H1 (cell line): ENCODE data around the gene BCL11A. TPM values are rescaled to one million over a fixed set of nuclear protein-coding genes. Genes with fewer than 3 reads are reported as not detected.

Experiments used
- CTCF ChIA-PET: fragments of 300-600 bp; sonication (Branson Sonifier 250); formaldehyde crosslinking; loops from one replicate; lab custom pipeline; 2021; ENCODE audit not compliant: partially characterized antibody; lab: Charles Lee
- POLR2A ChIA-PET: fragments of 300-600 bp; sonication (Branson Sonifier 250); formaldehyde crosslinking; loops from one replicate; lab custom pipeline; 2021; ENCODE audit warnings: inconsistent platforms; ENCODE audit not compliant: partially characterized antibody; lab: Charles Lee
- DNase-seq, 2 experiments: peaks; one replicate each; pipeline versions ENCODE4 v3.0.0 to v3.0.0-alpha.2; 2010 to 2022; ENCODE audit warnings: low spot score in 2 of 2, low read depth in 1 of 2, mixed read lengths in 1 of 2
- FAIRE-seq: peaks from 2 replicates; lab custom pipeline; 2011; peaks lifted over from hg19 to GRCh38; lab: Jason Lieb, UNC
- H2AFZ ChIP-seq: 2 replicates; pipeline ENCODE4 v1.8.1; 2012; ENCODE audit warnings: low read length, inconsistent platforms
- H2AK5ac ChIP-seq: 2 replicates; pipeline ENCODE4 v1.6.1; 2013; ENCODE audit warnings: low read depth, low read length
- H2BK120ac ChIP-seq: replicated peaks from 2 replicates; pipeline ENCODE3; 2013; ENCODE audit warnings: low read depth, low read length, inconsistent platforms
- H2BK12ac ChIP-seq: 2 replicates; pipeline ENCODE4 v1.6.1; 2013; ENCODE audit warnings: low read depth, low read length
- H2BK15ac ChIP-seq: 2 replicates; pipeline ENCODE4 v1.6.1; 2013; ENCODE audit warnings: low read length
- H2BK20ac ChIP-seq: 2 replicates; pipeline ENCODE4 v1.6.1; 2013; ENCODE audit warnings: low read length
- H2BK5ac ChIP-seq: 2 replicates; pipeline ENCODE4 v1.6.1; 2013; ENCODE audit warnings: low read depth, low read length
- H3K14ac ChIP-seq: 2 replicates; pipeline ENCODE4 v1.6.1; 2013; ENCODE audit warnings: inconsistent platforms; ENCODE audit not compliant: insufficient read length
- H3K18ac ChIP-seq: 2 replicates; pipeline ENCODE4 v1.6.1; 2013; ENCODE audit warnings: low read length; ENCODE audit errors: extremely low read depth
- H3K23ac ChIP-seq: 2 replicates; pipeline ENCODE4 v1.6.1; 2013; ENCODE audit warnings: inconsistent platforms; ENCODE audit not compliant: insufficient read length
- H3K23me2 ChIP-seq: 2 replicates; pipeline ENCODE4 v1.6.1; 2013; ENCODE audit warnings: low read depth, low read length
- H3K27ac ChIP-seq: 2 replicates; pipeline ENCODE4 v1.6.1; 2011; ENCODE audit warnings: low read depth, low read length, inconsistent platforms
- H3K27me3 ChIP-seq, 4 experiments: replicated peaks in 1 of 4; 1 replicate in 1 of 4; 2 replicates in 3 of 4; pipeline versions ENCODE4 v1.6.1 to v1.8.1; 2011 to 2013; ENCODE audit warnings: low read length in 3 of 4, mild to moderate bottlenecking in 3 of 4, inconsistent platforms in 2 of 4, mixed read lengths in 2 of 4, moderate library complexity in 1 of 4; ENCODE audit not compliant: control insufficient read depth in 3 of 4, insufficient read depth in 3 of 4; ENCODE audit errors: extremely low read depth in 1 of 4
- H3K36me3 ChIP-seq, 4 experiments: 2 replicates each; pipeline versions ENCODE4 v1.6.1 to v1.8.1; 2011 to 2013; ENCODE audit warnings: mild to moderate bottlenecking in 4 of 4, low read length in 3 of 4, moderate library complexity in 2 of 4, control low read depth in 1 of 4, inconsistent platforms in 1 of 4; ENCODE audit not compliant: insufficient read depth in 4 of 4, control insufficient read depth in 2 of 4
- H3K4ac ChIP-seq: replicated peaks from 2 replicates; pipeline ENCODE3; 2013; ENCODE audit warnings: low read length, low read depth, mixed read lengths, inconsistent platforms; ENCODE audit not compliant: insufficient read length
- H3K4me1 ChIP-seq, 4 experiments: replicated peaks in 1 of 4; 1 replicate in 1 of 4; 2 replicates in 3 of 4; pipeline versions ENCODE4 v1.6.1 to v1.8.1; 2011 to 2013; ENCODE audit warnings: low read length in 3 of 4, inconsistent platforms in 2 of 4, mixed read lengths in 1 of 4; ENCODE audit not compliant: insufficient read depth in 4 of 4, control insufficient read depth in 3 of 4
- H3K4me2 ChIP-seq, 2 experiments: 2 replicates each; pipeline versions ENCODE4 v1.6.1 to v1.8.1; 2011 to 2013; ENCODE audit warnings: low read depth in 2 of 2, low read length in 2 of 2, control low read depth in 1 of 2, inconsistent platforms in 1 of 2, mild to moderate bottlenecking in 1 of 2; ENCODE audit not compliant: insufficient read depth in 1 of 2
- H3K4me3 ChIP-seq, 4 experiments: fragments of 200-600, 300-600 bp in 1 of 4; sonication (generic), shearing (Covaris generic), sonication (Bioruptor Twin) in 1 of 4; 2 replicates each; pipeline versions ENCODE4 v1.5.1 to v1.8.1; 2011 to 2016; ENCODE audit warnings: low read length in 4 of 4, low read depth in 3 of 4, control low read depth in 2 of 4, inconsistent platforms in 2 of 4, mild to moderate bottlenecking in 2 of 4, mixed read lengths in 1 of 4, moderate library complexity in 1 of 4; ENCODE audit not compliant: insufficient read depth in 2 of 4; ENCODE audit errors: extremely low read depth in 1 of 4
- H3K56ac ChIP-seq: replicated peaks from 2 replicates; pipeline ENCODE3; 2013; ENCODE audit warnings: low read depth, mild to moderate bottlenecking, mixed read lengths, low read length, inconsistent platforms; ENCODE audit not compliant: insufficient read length
- H3K79me1 ChIP-seq: 2 replicates; pipeline ENCODE4 v1.6.1; 2013; ENCODE audit warnings: low read depth, low read length, control low read depth
- H3K79me2 ChIP-seq, 2 experiments: 2 replicates each; pipeline versions ENCODE4 v1.6.1 to v1.8.1; 2012 to 2013; ENCODE audit warnings: low read length in 2 of 2, mild to moderate bottlenecking in 2 of 2, inconsistent platforms in 1 of 2; ENCODE audit not compliant: insufficient read depth in 2 of 2, control insufficient read depth in 1 of 2
- H3K9ac ChIP-seq, 4 experiments: replicated peaks in 1 of 4; 1 replicate in 1 of 4; 2 replicates in 3 of 4; pipeline versions ENCODE4 v1.6.1 to v1.8.1; 2011 to 2013; ENCODE audit warnings: low read depth in 3 of 4, low read length in 3 of 4, control low read depth in 2 of 4, mild to moderate bottlenecking in 2 of 4, moderate library complexity in 2 of 4, inconsistent platforms in 1 of 4; ENCODE audit errors: extremely low read depth in 1 of 4
- H3K9me3 ChIP-seq, 2 experiments: 2 replicates each; pipeline versions ENCODE4 v1.6.1 to v1.8.1; 2012 to 2013; ENCODE audit warnings: mild to moderate bottlenecking in 2 of 2, moderate library complexity in 2 of 2, control low read depth in 1 of 2, inconsistent platforms in 1 of 2, low read depth in 1 of 2, low read length in 1 of 2, mixed read lengths in 1 of 2; ENCODE audit not compliant: insufficient read depth in 2 of 2
- H4K20me1 ChIP-seq, 2 experiments: replicated peaks in 1 of 2; 2 replicates each; pipeline versions ENCODE3 to v1.8.1; 2011 to 2013; ENCODE audit warnings: inconsistent platforms in 2 of 2, low read length in 2 of 2, mild to moderate bottlenecking in 1 of 2; ENCODE audit not compliant: insufficient read depth in 2 of 2, control insufficient read depth in 1 of 2
- H4K5ac ChIP-seq: 2 replicates; pipeline ENCODE4 v1.6.1; 2013; ENCODE audit warnings: low read length, low read depth, mixed read lengths, inconsistent platforms; ENCODE audit not compliant: insufficient read length
- H4K8ac ChIP-seq: 2 replicates; pipeline ENCODE4 v1.8.0; 2013; ENCODE audit warnings: mild to moderate bottlenecking, moderate library complexity, low read length, inconsistent platforms; ENCODE audit not compliant: insufficient read depth; ENCODE audit errors: extremely low read depth
- H4K91ac ChIP-seq: replicated peaks from 2 replicates; pipeline ENCODE3; 2013; ENCODE audit warnings: low read length, mixed read lengths, inconsistent platforms; ENCODE audit not compliant: insufficient read length
- ASH2L ChIP-seq: fragments of 200-600, 300-600 bp; sonication (generic); IDR thresholded peaks from one replicate; pipeline ENCODE4 v1.7.1; 2017; ENCODE audit warnings: low read length
- ATF2 ChIP-seq: IDR thresholded peaks from 2 replicates; pipeline ENCODE4 v1.6.1; 2012; ENCODE audit warnings: low read length, inconsistent platforms
- CBX8 ChIP-seq: fragments of 300-800, 300-1000 bp; sonication (generic); IDR thresholded peaks from 2 replicates; pipeline ENCODE4 v1.7.1; 2016; ENCODE audit warnings: low read depth, low read length, borderline replicate concordance
- KDM5A ChIP-seq: fragments of 200-600 bp; IDR thresholded peaks from 2 replicates; pipeline ENCODE4 v1.7.1; 2012; ENCODE audit warnings: mild to moderate bottlenecking, low read length, inconsistent platforms, mixed read lengths
- RFX5 ChIP-seq: IDR thresholded peaks from 2 replicates; pipeline ENCODE4 v1.6.1; 2011; ENCODE audit warnings: low read depth, low read length, improper control_type of control experiment, borderline replicate concordance
- TAF7 ChIP-seq: optimal IDR thresholded peaks from 2 replicates; pipeline ENCODE3; 2011; ENCODE audit warnings: low read depth, mild to moderate bottlenecking, inconsistent platforms, low read length, moderate library complexity, borderline replicate concordance
- TCF12 ChIP-seq: IDR thresholded peaks from 2 replicates; pipeline ENCODE4 v1.6.1; 2011; ENCODE audit warnings: low read depth, mild to moderate bottlenecking, low read length
- WGBS, 2 experiments: shearing (Covaris generic) in 1 of 2; methylation state at CpG; one replicate each; pipeline versions ENCODE4 v1.1.6 to v1.1.7; 2013 to 2015; ENCODE audit warnings: low lambda C conversion rate in 2 of 2, mixed read lengths in 2 of 2, inconsistent platforms in 1 of 2, low coverage in 1 of 2, missing lambda C conversion rate in 1 of 2; ENCODE audit not compliant: insufficient replicate concordance in 2 of 2, insufficient coverage in 1 of 2, insufficient read length in 1 of 2; ENCODE audit errors: extremely low coverage in 1 of 2, missing lambda C conversion rate in 1 of 2; 5-methylcytosine and 5-hydroxymethylcytosine counted together
- polyA plus RNA-seq, 7 experiments: library from polyadenylated mRNA; depleted of rRNA in 3 of 7; stranded (reverse) in 5 of 7; unstranded in 2 of 7; fragments of >200 nt in 5 of 7; fragments of 200-250 nt in 2 of 7; gene quantifications; 1 replicate in 5 of 7; 2 replicates in 1 of 7; 4 replicates in 1 of 7; pipeline versions ENCODE4 v1.2.1 to v1.2.3, GENCODE V29; 2011 to 2013; ENCODE audit warnings: missing spikeins in 2 of 7, mixed read lengths in 2 of 7
- total RNA-seq: library from RNA; stranded (reverse); fragmentation: NEBNext Ultra II Directional; extraction: Animal tissue kit (Norgen Biotek cat#: 25700); gene quantifications from 2 replicates; pipeline ENCODE4 v1.2.1, GENCODE V29; 2021

BCL11A gene
- total and polyA plus RNA-seq, 2 of the 8 experiments (the other 6 are each of a cell fraction or from before 2014, with no cell fraction given): 11.9 to 59.3 TPM

- H2BK20ac ChIP-seq: no peak overlapping the region
- H4K20me1 ChIP-seq: no peaks in the 10 kb centered on the region
- H2BK5ac ChIP-seq: no peak overlapping the region
- no peak for DNase-seq
- no peak overlapping the region for H3K18ac ChIP-seq
- H2BK15ac ChIP-seq: no peak overlapping the region
- no peak overlapping the region for H2AFZ ChIP-seq
- H3K23ac ChIP-seq: no peak overlapping the region
- CTCF ChIA-PET: interaction anchor here (1.4 kb wide), 1 partner anchor 31 kb away, joined by 3 read pairs; no protein-coding TSS in a partner anchor
- no peak overlapping the region for H2BK12ac ChIP-seq
- peaks cover 3% of the 10 kb centered on the region; the same call in 1 of the 2 replicates for H3K23me2 ChIP-seq
- H3K36me3 ChIP-seq: no peaks in the 10 kb centered on the region
- peak overlapping the region; percentile 55 for H4K91ac ChIP-seq
- TF ChIP-seq KDM5A (no peak), RFX5 (no peak), ASH2L (no peak), TAF7 (no peak), TCF12 (no peak), ATF2 (no peak), CBX8 (no peak)
- POLR2A ChIA-PET: no interaction called here
- H4K5ac ChIP-seq: no peak overlapping the region
- no peak overlapping the region for H2AK5ac ChIP-seq
- FAIRE-seq: no peak
- H2BK120ac ChIP-seq: no peak overlapping the region
- H3K4me3 ChIP-seq: no peak overlapping the region
- H3K4me2 ChIP-seq: no peak overlapping the region
- H3K79me2 ChIP-seq: no peaks in the 10 kb centered on the region
- H3K9ac ChIP-seq: no peak overlapping the region
- H3K27ac ChIP-seq: no peak overlapping the region
- no peak overlapping the region for H4K8ac ChIP-seq
- H3K4ac ChIP-seq: no peak overlapping the region
- no peaks in the 10 kb centered on the region for H3K79me1 ChIP-seq
- no peaks in the 10 kb centered on the region for H3K9me3 ChIP-seq
- H3K27me3 ChIP-seq: no peaks in the 10 kb centered on the region
- WGBS, 2 experiments: 90% methylated on average over 8 of the region's 8 CpGs; no CpG with 5 or more reads in 1 of the 2 experiments
- H3K4me1 ChIP-seq: peaks cover 4 to 17% (median 9%) of the 10 kb centered on the region in 4 experiments
- H3K56ac ChIP-seq: no peak overlapping the region
- H3K14ac ChIP-seq: no peak overlapping the region
These were observed 144.5 kb downstream of the BCL11A start for GRCh38 chr2:60408811-60409530.
